SK-N-SH (cell line): ENCODE data around the gene NEK7. TPM values are rescaled to one million over a fixed set of nuclear protein-coding genes. Genes with fewer than 3 reads are reported as not detected.
A peak's percentile ranks its signal among the peaks of the same experiment; 100 is the strongest.

Experiments
- CTCF ChIA-PET: fragments of 300-600, 350-600 bp; formaldehyde crosslinking; extraction: SDS; loops from one replicate; lab custom pipeline; 2021; lab: Yijun Ruan, JAX
- POLR2A ChIA-PET: fragments of 350-600 bp; sonication (Branson Sonifier 250); formaldehyde crosslinking; extraction: SDS; loops from one replicate; lab custom pipeline; 2020; ENCODE audit warnings: antibody characterized with exemption, inconsistent platforms; lab: Yijun Ruan, JAX
- DNase-seq: peaks from one replicate; pipeline ENCODE4 v3.0.0; 2012
- H2AFZ ChIP-seq: fragments of 200-600 bp; sonication (generic); 2 replicates; pipeline ENCODE4 v1.8.1; 2016; ENCODE audit warnings: antibody characterized with exemption, mild to moderate bottlenecking, low read depth
- H3F3A ChIP-seq: fragments of 200-600 bp; sonication (generic); replicated peaks from 2 replicates; pipeline ENCODE3; 2016; ENCODE audit warnings: antibody characterized with exemption, mild to moderate bottlenecking; ENCODE audit not compliant: insufficient read depth
- H3K27ac ChIP-seq, 2 experiments: fragments of 200-500 bp in 1 of 2; fragments of 200-600 bp in 1 of 2; sonication (Bioruptor generic) in 1 of 2; sonication (generic), shearing (Covaris generic) in 1 of 2; 2 replicates each; pipeline versions ENCODE4 v1.5.1 to v1.6.1; 2014 to 2016; ENCODE audit warnings: low read depth in 2 of 2, inconsistent platforms in 1 of 2, low read length in 1 of 2, mild to moderate bottlenecking in 1 of 2, mixed read lengths in 1 of 2
- H3K27me3 ChIP-seq: fragments of 200-600 bp; sonication (generic), shearing (Covaris generic); 2 replicates; pipeline ENCODE4 v1.6.1; 2016; ENCODE audit warnings: mixed run types; ENCODE audit not compliant: insufficient read depth
- H3K36me3 ChIP-seq, 2 experiments: fragments of 200-500 bp in 1 of 2; fragments of 200-600 bp in 1 of 2; sonication (Bioruptor generic) in 1 of 2; sonication (generic) in 1 of 2; replicated peaks in 1 of 2; 2 replicates each; pipeline versions ENCODE3 to v1.5.1; 2014 to 2016; ENCODE audit warnings: low read length in 1 of 2, mild to moderate bottlenecking in 1 of 2; ENCODE audit not compliant: insufficient read depth in 2 of 2, control insufficient read depth in 1 of 2
- H3K4me1 ChIP-seq, 2 experiments: fragments of 200-500 bp in 1 of 2; fragments of 200-600 bp in 1 of 2; sonication (Bioruptor generic) in 1 of 2; sonication (generic), shearing (Covaris generic) in 1 of 2; 2 replicates each; pipeline versions ENCODE4 v1.5.1 to v1.6.1; 2014 to 2016; ENCODE audit warnings: low read depth in 1 of 2, low read length in 1 of 2, mixed run types in 1 of 2; ENCODE audit not compliant: insufficient read depth in 2 of 2, control insufficient read depth in 1 of 2
- H3K4me2 ChIP-seq: fragments of 200-600 bp; sonication (generic), shearing (Covaris generic); 2 replicates; pipeline ENCODE4 v1.6.1; 2017; ENCODE audit warnings: mixed run types
- H3K4me3 ChIP-seq, 2 experiments: fragments of 200-500 bp in 1 of 2; fragments of 200-600 bp in 1 of 2; sonication (Bioruptor generic) in 1 of 2; sonication (generic), shearing (Covaris generic) in 1 of 2; 2 replicates each; pipeline versions ENCODE4 v1.5.1 to v1.8.1; 2014 to 2016; ENCODE audit warnings: low read depth in 2 of 2, inconsistent platforms in 1 of 2, low read length in 1 of 2, mild to moderate bottlenecking in 1 of 2, mixed read lengths in 1 of 2, moderate library complexity in 1 of 2
- H3K79me2 ChIP-seq: fragments of 200-600 bp; sonication (generic); 2 replicates; pipeline ENCODE4 v1.8.1; 2017; ENCODE audit warnings: mild to moderate bottlenecking; ENCODE audit not compliant: insufficient read depth
- H3K9ac ChIP-seq: fragments of 200-600 bp; sonication (generic); 2 replicates; pipeline ENCODE4 v1.6.1; 2017; ENCODE audit warnings: mixed run types
- H3K9me2 ChIP-seq: fragments of 200-600 bp; sonication (generic); 2 replicates; pipeline ENCODE4 v1.6.1; 2017; ENCODE audit warnings: mixed run types
- H3K9me3 ChIP-seq: fragments of 200-600 bp; sonication (generic); 2 replicates; pipeline ENCODE4 v1.6.1; 2017; ENCODE audit warnings: mixed run types, mild to moderate bottlenecking, moderate library complexity
- H4K20me1 ChIP-seq: fragments of 200-600 bp; sonication (generic); 2 replicates; pipeline ENCODE4 v1.6.1; 2017; ENCODE audit warnings: mild to moderate bottlenecking, mixed run types; ENCODE audit not compliant: insufficient read depth
- CHD2 ChIP-seq: fragments of 150-350 bp; IDR thresholded peaks from 2 replicates; pipeline ENCODE4 v1.6.1; 2018; ENCODE audit warnings: low read length; ENCODE audit not compliant: partially characterized antibody
- ELF1 ChIP-seq: IDR thresholded peaks from 2 replicates; pipeline ENCODE4 v1.4.0; 2012
- EP300 ChIP-seq, 2 experiments: IDR thresholded peaks; 2 replicates each; pipeline versions ENCODE4 v1.4.0 to v1.6.1; 2012; ENCODE audit warnings: borderline replicate concordance in 1 of 2, low read depth in 1 of 2, low read length in 1 of 2
- EZH2phosphoT487 ChIP-seq: fragments of 200-600 bp; sonication (generic); IDR thresholded peaks from 2 replicates; pipeline ENCODE4 v1.6.1; 2017; ENCODE audit warnings: low read depth, mixed run types, mild to moderate bottlenecking, antibody characterized with exemption, moderate library complexity, borderline replicate concordance
- FOSL2 ChIP-seq: IDR thresholded peaks from 2 replicates; pipeline ENCODE4 v1.4.0; 2012; ENCODE audit warnings: low read depth, mild to moderate bottlenecking, moderate library complexity, borderline replicate concordance
- FOXM1 ChIP-seq: IDR thresholded peaks from 2 replicates; pipeline ENCODE4 v1.4.0; 2012; ENCODE audit warnings: low read depth, mild to moderate bottlenecking
- GABPA ChIP-seq: IDR thresholded peaks from 2 replicates; pipeline ENCODE4 v1.4.0; 2012; ENCODE audit warnings: low read depth, mild to moderate bottlenecking
- GATA2 ChIP-seq: sonication (generic); formaldehyde crosslinking; IDR thresholded peaks from 2 replicates; pipeline ENCODE4 v1.5.0; 2020; ENCODE audit warnings: mild to moderate bottlenecking, missing genetic modification reagents
- JUND ChIP-seq: IDR thresholded peaks from 2 replicates; pipeline ENCODE4 v1.4.0; 2012
- MXI1 ChIP-seq: IDR thresholded peaks from 2 replicates; pipeline ENCODE4 v1.6.1; 2012; ENCODE audit warnings: mild to moderate bottlenecking, low read depth, low read length, improper control_type of control experiment
- NFIC ChIP-seq: IDR thresholded peaks from 2 replicates; pipeline ENCODE4 v1.4.0; 2012; ENCODE audit warnings: borderline replicate concordance
- POLR2AphosphoS5 ChIP-seq: IDR thresholded peaks from 2 replicates; pipeline ENCODE4 v1.6.1; 2012; ENCODE audit warnings: low read depth, low read length
- RCOR1 ChIP-seq: fragments of 150-350 bp; IDR thresholded peaks from 2 replicates; pipeline ENCODE4 v1.6.1; 2017; ENCODE audit warnings: antibody characterized with exemption, low read length
- REST ChIP-seq: IDR thresholded peaks from 2 replicates; pipeline ENCODE4 v1.6.1; 2012; ENCODE audit warnings: mild to moderate bottlenecking, low read depth, low read length, moderate library complexity
- RFX5 ChIP-seq: IDR thresholded peaks from 2 replicates; pipeline ENCODE4 v1.6.1; 2012; ENCODE audit warnings: mild to moderate bottlenecking, improper control_type of control experiment, low read length
- RXRA ChIP-seq: IDR thresholded peaks from 2 replicates; pipeline ENCODE4 v1.4.0; 2012; ENCODE audit warnings: low read depth, mild to moderate bottlenecking, borderline replicate concordance
- SIN3A ChIP-seq: IDR thresholded peaks from 2 replicates; pipeline ENCODE4 v1.6.1; 2012; ENCODE audit warnings: low read depth, mild to moderate bottlenecking, low read length, moderate library complexity, borderline replicate concordance
- TCF12 ChIP-seq: IDR thresholded peaks from 2 replicates; pipeline ENCODE4 v1.4.0; 2012
- TEAD4 ChIP-seq: IDR thresholded peaks from 2 replicates; pipeline ENCODE4 v1.4.0; 2012; ENCODE audit warnings: mild to moderate bottlenecking, borderline replicate concordance; ENCODE audit not compliant: insufficient read depth
- polyA plus RNA-seq, 3 experiments: library from polyadenylated mRNA; depleted of rRNA; stranded (reverse); fragments of >200 nt; gene quantifications; 2 replicates each; pipeline ENCODE4 v1.2.3, GENCODE V29; 2012
- TF ChIP-seq, protein P1 (sequence below): IDR thresholded peaks from 2 replicates; pipeline ENCODE4; 2012
- TF ChIP-seq, protein P2 (sequence below): fragments of 200-600 bp; sonication (generic); IDR thresholded peaks from 2 replicates; pipeline ENCODE4 v1.6.1; 2017; ENCODE audit warnings: antibody characterized with exemption, mild to moderate bottlenecking, moderate library complexity

The NEK7 gene
- polyA plus RNA-seq, 1 of the 3 experiments (the other 2 are of a cell fraction) = 85.8 TPM

- no peak for TF ChIP-seq EZH2phosphoT487
- TF ChIP-seq RFX5 = no peak
- TF ChIP-seq CHD2 = no peak
- no peak for TF ChIP-seq GABPA
- no peak for TF ChIP-seq ELF1
- TF ChIP-seq, all 33 proteins: peak for 0
These were observed 99.0 kb downstream of the NEK7 start (continued) for GRCh38 chr1:198255784-198256183.

GRCh38 chr1:198258491-198258890 lies 101.7 kb downstream of the NEK7 start:
- TF ChIP-seq TEAD4 (peak; percentile 95), REST (no peak), TCF12 (peak; percentile 83), EP300 (IDR thresholded peaks at IDR 0.05; ENCODE audit: borderline replicate concordance in 1 of 2, low read depth in 1 of 2, low read length in 1 of 2) (peak in 1 of 2 experiments; percentile 96; a peak in 2 of 4 replicates), FOSL2 (peak; percentile 95), EZH2phosphoT487 (no peak), ELF1 (peak; percentile 25; the same call in 1 of the 2 replicates), NFIC (peak; percentile 71), RCOR1 (no peak), MXI1 (no peak), POLR2AphosphoS5 (peak; percentile 46; the same call in 1 of the 2 replicates), JUND (peak; percentile 91), SIN3A (no peak), GATA2 (CRISPR knock-in tag) (no peak), RXRA (peak; percentile 54; the same call in 1 of the 2 replicates), FOXM1 (peak; percentile 65; the same call in 1 of the 2 replicates)
- TF ChIP-seq, protein P1, sequence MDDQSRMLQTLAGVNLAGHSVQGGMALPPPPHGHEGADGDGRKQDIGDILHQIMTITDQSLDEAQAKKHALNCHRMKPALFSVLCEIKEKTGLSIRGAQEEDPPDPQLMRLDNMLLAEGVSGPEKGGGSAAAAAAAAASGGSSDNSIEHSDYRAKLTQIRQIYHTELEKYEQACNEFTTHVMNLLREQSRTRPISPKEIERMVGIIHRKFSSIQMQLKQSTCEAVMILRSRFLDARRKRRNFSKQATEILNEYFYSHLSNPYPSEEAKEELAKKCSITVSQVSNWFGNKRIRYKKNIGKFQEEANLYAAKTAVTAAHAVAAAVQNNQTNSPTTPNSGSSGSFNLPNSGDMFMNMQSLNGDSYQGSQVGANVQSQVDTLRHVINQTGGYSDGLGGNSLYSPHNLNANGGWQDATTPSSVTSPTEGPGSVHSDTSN = peak; percentile 70
- TF ChIP-seq, protein P2, sequence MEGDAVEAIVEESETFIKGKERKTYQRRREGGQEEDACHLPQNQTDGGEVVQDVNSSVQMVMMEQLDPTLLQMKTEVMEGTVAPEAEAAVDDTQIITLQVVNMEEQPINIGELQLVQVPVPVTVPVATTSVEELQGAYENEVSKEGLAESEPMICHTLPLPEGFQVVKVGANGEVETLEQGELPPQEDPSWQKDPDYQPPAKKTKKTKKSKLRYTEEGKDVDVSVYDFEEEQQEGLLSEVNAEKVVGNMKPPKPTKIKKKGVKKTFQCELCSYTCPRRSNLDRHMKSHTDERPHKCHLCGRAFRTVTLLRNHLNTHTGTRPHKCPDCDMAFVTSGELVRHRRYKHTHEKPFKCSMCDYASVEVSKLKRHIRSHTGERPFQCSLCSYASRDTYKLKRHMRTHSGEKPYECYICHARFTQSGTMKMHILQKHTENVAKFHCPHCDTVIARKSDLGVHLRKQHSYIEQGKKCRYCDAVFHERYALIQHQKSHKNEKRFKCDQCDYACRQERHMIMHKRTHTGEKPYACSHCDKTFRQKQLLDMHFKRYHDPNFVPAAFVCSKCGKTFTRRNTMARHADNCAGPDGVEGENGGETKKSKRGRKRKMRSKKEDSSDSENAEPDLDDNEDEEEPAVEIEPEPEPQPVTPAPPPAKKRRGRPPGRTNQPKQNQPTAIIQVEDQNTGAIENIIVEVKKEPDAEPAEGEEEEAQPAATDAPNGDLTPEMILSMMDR = no peak
- Histone ChIP-seq H3K9ac (peak overlapping the region; percentile 73), H3K9me3 (no peaks in the 10 kb centered on the region), H3K27me3 (no peaks in the 10 kb centered on the region), H3K36me3 (peaks cover 25 to 46% of the 10 kb centered on the region in 2 experiments), H3K4me1 (peaks cover 20 to 45% of the 10 kb centered on the region in 2 experiments; a peak in 2 of 4 replicates), H3F3A (peaks cover 77% of the 10 kb centered on the region), H3K79me2 (peaks cover 96% of the 10 kb centered on the region), H3K4me2 (peak overlapping the region; percentile 62), H2AFZ (no peak overlapping the region), H3K4me3 (peak overlapping the region in 1 of 2 experiments; percentile 26; a peak in 1 of 4 replicates), H3K27ac (peak overlapping the region; percentile 80 to 93), H4K20me1 (no peaks in the 10 kb centered on the region), H3K9me2 (no peaks in the 10 kb centered on the region)
- POLR2A ChIA-PET = no interaction called here
- CTCF ChIA-PET = no interaction called here
- DNase-seq = no peak
